Gastrocnemius medialis (tissue), 4 donors: ENCODE data around the gene PTGIS. TPM values are rescaled to one million over a fixed set of nuclear protein-coding genes. Genes with fewer than 3 reads are reported as not detected.

Experiments
- ATAC-seq, 2 donors: fragments of 150-250 bp; one replicate each; pipeline ENCODE4 v1.9.1; 2016
- DNase-seq, 2 donors: peaks; one replicate each; pipeline ENCODE4 v3.0.0-alpha.2; 2019
- H3K27ac ChIP-seq, 4 donors: fragments of 200-600 bp; sonication (generic); 1 replicate in 1 of 4; 2 replicates in 3 of 4; pipeline ENCODE4 v1.5.1; 2016 to 2018; ENCODE audit warnings: mild to moderate bottlenecking in 2 of 4, moderate library complexity in 1 of 4
- H3K27me3 ChIP-seq, 3 donors: fragments of 200-600 bp; sonication (generic) in 2 of 3; 1 replicate in 1 of 3; 2 replicates in 2 of 3; pipeline versions ENCODE4 v1.5.1 to v1.6.0; 2016 to 2019; ENCODE audit warnings: mild to moderate bottlenecking in 1 of 3, moderate library complexity in 1 of 3
- H3K36me3 ChIP-seq, 2 donors: fragments of 200-600 bp; sonication (generic) in 1 of 2; one replicate each; pipeline ENCODE4 v1.5.1; 2017 to 2018
- H3K4me1 ChIP-seq, 2 donors: fragments of 200-600 bp; sonication (generic) in 1 of 2; one replicate each; pipeline ENCODE4 v1.5.1; 2016 to 2017; ENCODE audit warnings: mild to moderate bottlenecking in 2 of 2
- H3K4me3 ChIP-seq, 4 donors: fragments of 200-600 bp; sonication (generic) in 3 of 4; 1 replicate in 1 of 4; 2 replicates in 3 of 4; pipeline ENCODE4 v1.5.1; 2016 to 2019; ENCODE audit warnings: mild to moderate bottlenecking in 2 of 4
- H3K9me3 ChIP-seq, 3 donors: fragments of 200-600 bp; sonication (generic) in 2 of 3; 1 replicate in 1 of 3; 2 replicates in 2 of 3; pipeline ENCODE4 v1.5.1; 2016 to 2019
- POLR2A ChIP-seq, 2 donors: fragments of 450-650 bp; IDR thresholded peaks; one replicate each; pipeline ENCODE4 v1.6.1; 2017; ENCODE audit warnings: antibody characterized with exemption in 2 of 2, mild to moderate bottlenecking in 2 of 2, moderate library complexity in 2 of 2
- in situ Hi-C, 4 donors: fragments of 200-750 bp; cut with MboI; loops; one replicate each; pipeline versions ENCODE4 v1.15.0 to v1.8.0; 2017; ENCODE audit warnings: low sequenced_read_pairs in 4 of 4
- intact Hi-C: fragments of 100-400 bp; cut with DNase I; formaldehyde crosslinking; loops from one replicate; pipeline ENCODE4 v1.15.1; 2023; ENCODE audit warnings: low total_unique reads
- total RNA-seq, 4 donors: library from RNA; depleted of rRNA; stranded (reverse); fragments of >200 nt; gene quantifications; one replicate each; pipeline versions ENCODE4 v1.1.0 to v1.2.3, GENCODE V29; 2016
- TF ChIP-seq, protein P1 (sequence below), 5 experiments: fragments of 450-650 bp in 3 of 5; fragments of 200-600 bp in 2 of 5; sonication (generic) in 2 of 5; IDR thresholded peaks in 4 of 5; conservative IDR thresholded peaks in 1 of 5; 1 replicate in 4 of 5; 2 replicates in 1 of 5; pipeline ENCODE4 v1.5.1; 2016 to 2019; ENCODE audit warnings: antibody characterized with exemption in 5 of 5, mild to moderate bottlenecking in 3 of 5, moderate library complexity in 3 of 5

The PTGIS gene
- total RNA-seq, 4 donors from 2014 or later, result 4.5 to 13.1 (median 9.5) TPM

DNA sequence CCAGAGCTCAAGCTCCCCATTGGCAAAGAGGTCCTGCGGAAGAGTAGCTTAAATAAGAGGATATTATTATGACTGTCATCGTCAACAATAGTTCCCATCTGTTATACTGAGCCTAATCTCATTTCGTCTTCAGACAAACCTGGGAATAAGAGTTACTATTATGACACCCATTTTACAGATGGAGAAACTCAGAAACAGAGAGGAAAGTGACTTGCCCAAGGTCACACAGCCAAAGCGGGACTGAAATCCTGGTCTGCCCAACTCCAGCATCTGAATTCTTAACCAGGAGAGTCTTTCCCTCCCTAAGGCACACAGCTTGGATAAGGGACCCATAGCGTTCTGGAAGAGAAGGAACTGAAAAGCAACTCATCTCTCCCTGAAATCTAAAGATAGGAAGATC is 23.4 kb downstream of the PTGIS start:
- no peaks in the 10 kb centered on the region for H3K4me1 ChIP-seq
- H3K27me3 ChIP-seq, result no peaks in the 10 kb centered on the region
- DNase-seq (no peak), ATAC-seq (no peak)
- in situ Hi-C loops, result loop anchor here (5.0 to 10.0 kb wide), 2 partner anchors 63 to 300 kb away; no protein-coding TSS in a partner anchor
- TF ChIP-seq, protein P1, sequence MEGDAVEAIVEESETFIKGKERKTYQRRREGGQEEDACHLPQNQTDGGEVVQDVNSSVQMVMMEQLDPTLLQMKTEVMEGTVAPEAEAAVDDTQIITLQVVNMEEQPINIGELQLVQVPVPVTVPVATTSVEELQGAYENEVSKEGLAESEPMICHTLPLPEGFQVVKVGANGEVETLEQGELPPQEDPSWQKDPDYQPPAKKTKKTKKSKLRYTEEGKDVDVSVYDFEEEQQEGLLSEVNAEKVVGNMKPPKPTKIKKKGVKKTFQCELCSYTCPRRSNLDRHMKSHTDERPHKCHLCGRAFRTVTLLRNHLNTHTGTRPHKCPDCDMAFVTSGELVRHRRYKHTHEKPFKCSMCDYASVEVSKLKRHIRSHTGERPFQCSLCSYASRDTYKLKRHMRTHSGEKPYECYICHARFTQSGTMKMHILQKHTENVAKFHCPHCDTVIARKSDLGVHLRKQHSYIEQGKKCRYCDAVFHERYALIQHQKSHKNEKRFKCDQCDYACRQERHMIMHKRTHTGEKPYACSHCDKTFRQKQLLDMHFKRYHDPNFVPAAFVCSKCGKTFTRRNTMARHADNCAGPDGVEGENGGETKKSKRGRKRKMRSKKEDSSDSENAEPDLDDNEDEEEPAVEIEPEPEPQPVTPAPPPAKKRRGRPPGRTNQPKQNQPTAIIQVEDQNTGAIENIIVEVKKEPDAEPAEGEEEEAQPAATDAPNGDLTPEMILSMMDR (IDR thresholded peaks at IDR 0.05 in 4 of 5, conservative IDR thresholded peaks at IDR 0.05 in 1 of 5), result no peak
- no peak for TF ChIP-seq POLR2A (IDR thresholded peaks at IDR 0.05)
- no peak overlapping the region for H3K4me3 ChIP-seq
- intact Hi-C loops, result loop anchor here (5.0 to 10.0 kb wide), 3 partner anchors 300 to 383 kb away; no protein-coding TSS in a partner anchor
- no peaks in the 10 kb centered on the region for H3K9me3 ChIP-seq
- no peak overlapping the region for H3K27ac ChIP-seq
- H3K36me3 ChIP-seq, result no peaks in the 10 kb centered on the region

- H3K4me1 ChIP-seq, result no peaks in the 10 kb centered on the region
- no peaks in the 10 kb centered on the region for H3K9me3 ChIP-seq
- in situ Hi-C loops, result loop anchor here (5.0 to 10.0 kb wide), 2 partner anchors 63 to 301 kb away; no protein-coding TSS in a partner anchor
- H3K27me3 ChIP-seq, result no peaks in the 10 kb centered on the region
- intact Hi-C loops, result loop anchor here (5.0 to 10.0 kb wide), 3 partner anchors 301 to 383 kb away; no protein-coding TSS in a partner anchor
- no peaks in the 10 kb centered on the region for H3K36me3 ChIP-seq
- no peak overlapping the region for H3K4me3 ChIP-seq
- TF ChIP-seq, protein P1 (IDR thresholded peaks at IDR 0.05 in 4 of 5, conservative IDR thresholded peaks at IDR 0.05 in 1 of 5), result no peak
- TF ChIP-seq POLR2A (IDR thresholded peaks at IDR 0.05), result no peak
- H3K27ac ChIP-seq, result no peak overlapping the region
- DNase-seq (no peak), ATAC-seq (no peak)
These were observed 24.0 kb downstream of the PTGIS start for GRCh38 chr20:49543858-49544437.

GRCh38 chr20:49543071-49543857 is 24.7 kb downstream of the PTGIS start:
- Histone ChIP-seq H3K36me3 (no peaks in the 10 kb centered on the region), H3K27ac (no peak overlapping the region)

DNA sequence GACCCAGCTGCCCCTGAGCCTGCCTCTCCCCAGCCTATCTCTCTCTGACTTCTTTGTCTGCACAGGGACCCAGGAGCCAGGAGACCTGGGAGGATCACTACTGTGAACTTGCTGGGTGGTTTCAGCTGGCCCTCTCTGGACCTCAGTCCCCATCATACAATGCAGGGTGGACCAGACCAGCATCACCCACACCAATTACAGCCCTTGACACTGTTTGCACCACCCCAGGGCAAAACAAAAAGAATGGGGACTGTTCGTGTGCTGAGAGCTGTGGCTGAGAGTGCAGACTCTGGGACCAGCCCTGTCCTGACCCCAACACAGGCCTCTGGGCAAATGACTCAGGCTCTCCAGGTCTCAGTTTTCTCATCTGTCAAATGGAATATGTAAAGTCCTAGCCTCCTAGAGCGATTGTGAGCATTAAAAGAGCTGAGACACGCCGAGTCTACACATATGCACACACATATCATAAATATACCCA is 25.4 kb downstream of the PTGIS start:
- Histone ChIP-seq H3K27ac (no peak overlapping the region), H3K27me3 (no peaks in the 10 kb centered on the region), H3K36me3 (no peaks in the 10 kb centered on the region), H3K4me1 (no peaks in the 10 kb centered on the region), H3K4me3 (no peak overlapping the region), H3K9me3 (no peaks in the 10 kb centered on the region)
- in situ Hi-C loops (loop anchor here (5.0 to 10.0 kb wide), 2 partner anchors 65 to 302 kb away; no protein-coding TSS in a partner anchor), intact Hi-C loops (loop anchor here (5.0 to 10.0 kb wide), 3 partner anchors 302 to 385 kb away; no protein-coding TSS in a partner anchor)
- TF ChIP-seq POLR2A (IDR thresholded peaks at IDR 0.05), result no peak
- TF ChIP-seq, protein P1 (IDR thresholded peaks at IDR 0.05 in 4 of 5, conservative IDR thresholded peaks at IDR 0.05 in 1 of 5), result no peak
- no peak for DNase-seq
- ATAC-seq, result no peak

More at GRCh38 chr20:49543071-49543857, 24.7 kb downstream of the PTGIS start:
- DNase-seq, result no peak
- in situ Hi-C loops, result loop anchor here (5.0 to 10.0 kb wide), 2 partner anchors 64 to 302 kb away; no protein-coding TSS in a partner anchor
- TF ChIP-seq, protein P1 (IDR thresholded peaks at IDR 0.05 in 4 of 5, conservative IDR thresholded peaks at IDR 0.05 in 1 of 5), result no peak
- TF ChIP-seq POLR2A (IDR thresholded peaks at IDR 0.05), result no peak
- Histone ChIP-seq H3K4me1 (no peaks in the 10 kb centered on the region), H3K4me3 (no peak overlapping the region), H3K27me3 (no peaks in the 10 kb centered on the region), H3K9me3 (no peaks in the 10 kb centered on the region)
- ATAC-seq, result no peak
- intact Hi-C loops, result loop anchor here (5.0 to 10.0 kb wide), 3 partner anchors 302 to 384 kb away; no protein-coding TSS in a partner anchor
